Measurements from ENCODE around the gene PREX1. TPM values are rescaled to one million over a fixed set of nuclear protein-coding genes. Genes with fewer than 3 reads are reported as not detected.

Gene PREX1
- total RNA-seq, 1 donor from 2014 or later = 33.9 TPM

GRCh38 chr20:48629069-48629959 is 198.5 kb downstream of the PREX1 start:
- no peak for DNase-seq (ENCODE audit: low spot score)
- intact Hi-C loops (cut with DNase I) = no loop called here
- ATAC-seq = no peak

GRCh38 chr20:48627737-48628128 is 200.1 kb downstream of the PREX1 start:
- intact Hi-C loops (cut with DNase I) = no loop called here
- DNase-seq (ENCODE audit: low spot score) (no peak), ATAC-seq (no peak)

- ATAC-seq (no peak), DNase-seq (ENCODE audit: low spot score) (no peak)
These were observed 200.7 kb downstream of the PREX1 start for GRCh38 chr20:48626938-48627736.

GRCh38 chr20:48626226-48626937 is 201.4 kb downstream of the PREX1 start:
- intact Hi-C loops (cut with DNase I) = no loop called here
- no peak for DNase-seq (ENCODE audit: low spot score)
- ATAC-seq = no peak

More at GRCh38 chr20:48626938-48627736, 200.7 kb downstream of the PREX1 start:
- intact Hi-C loops (cut with DNase I) = no loop called here

GRCh38 chr20:48625136-48625900 is 202.5 kb downstream of the PREX1 start:
- DNase-seq (ENCODE audit: low spot score) (no peak), ATAC-seq (no peak)
- intact Hi-C loops (cut with DNase I) = no loop called here

GRCh38 chr20:48624315-48625020 is 203.3 kb downstream of the PREX1 start:
- DNase-seq (ENCODE audit: low spot score) = no peak
- ATAC-seq = no peak
- intact Hi-C loops (cut with DNase I) = loop anchor here (5.0 kb wide), 1 partner anchor 962 kb away; no protein-coding TSS in a partner anchor

GRCh38 chr20:48623906-48624265 is 203.9 kb downstream of the PREX1 start:
- DNase-seq (ENCODE audit: low spot score) = no peak
- intact Hi-C loops (cut with DNase I) = loop anchor here (5.0 kb wide), 1 partner anchor 962 kb away; no protein-coding TSS in a partner anchor
- ATAC-seq = no peak

- ATAC-seq = no peak
- intact Hi-C loops (cut with DNase I) = loop anchor here (5.0 kb wide), 1 partner anchor 961 kb away; no protein-coding TSS in a partner anchor
These were observed 204.5 kb downstream of the PREX1 start for GRCh38 chr20:48623176-48623905.

GRCh38 chr20:48622421-48622820 is 205.4 kb downstream of the PREX1 start:
- DNase-seq (ENCODE audit: low spot score) = no peak
- intact Hi-C loops (cut with DNase I) = loop anchor here (5.0 kb wide), 1 partner anchor 960 kb away; no protein-coding TSS in a partner anchor
- no peak for ATAC-seq

More at GRCh38 chr20:48623176-48623905, 204.5 kb downstream of the PREX1 start:
- DNase-seq (ENCODE audit: low spot score) = no peak

- ATAC-seq (no peak), DNase-seq (ENCODE audit: low spot score) (no peak)
- intact Hi-C loops (cut with DNase I) = loop anchor here (5.0 kb wide), 1 partner anchor 959 kb away; no protein-coding TSS in a partner anchor
These were observed 206.3 kb downstream of the PREX1 start for GRCh38 chr20:48621376-48622078.

- DNase-seq (ENCODE audit: low spot score) = peak; percentile 94
- intact Hi-C loops (cut with DNase I) = loop anchor here (5.0 kb wide), 1 partner anchor 958 kb away; no protein-coding TSS in a partner anchor
These were observed 207.1 kb downstream of the PREX1 start for GRCh38 chr20:48620507-48621375.

GRCh38 chr20:48620154-48620506 is 207.7 kb downstream of the PREX1 start:
- DNase-seq (ENCODE audit: low spot score) (no peak), ATAC-seq (no peak)
- intact Hi-C loops (cut with DNase I) = loop anchor here (5.0 kb wide), 1 partner anchor 958 kb away; no protein-coding TSS in a partner anchor

More at GRCh38 chr20:48620507-48621375, 207.1 kb downstream of the PREX1 start:
- peak; percentile 96 for ATAC-seq

GRCh38 chr20:48619126-48620101 is 208.4 kb downstream of the PREX1 start:
- intact Hi-C loops (cut with DNase I) = loop anchor here (5.0 kb wide), 1 partner anchor 957 kb away; no protein-coding TSS in a partner anchor
- ATAC-seq (no peak), DNase-seq (ENCODE audit: low spot score) (peak; percentile 53)

- ATAC-seq (no peak), DNase-seq (ENCODE audit: low spot score) (no peak)
- intact Hi-C loops (cut with DNase I) = no loop called here
These were observed 209.2 kb downstream of the PREX1 start for GRCh38 chr20:48618631-48619030.
